ENCODE data around the gene SH3BP1.

GRCh38 chr22:37638391-37639069, 939 bp upstream of the SH3BP1 start:
- TF ChIP-seq CTCF (conservative IDR thresholded peaks at IDR 0.05 in 1 of 2, IDR thresholded peaks at IDR 0.05 in 1 of 2; ENCODE audit: low read depth in 1 of 2, low read length in 2 of 2) = no peak
- TF ChIP-seq EZH2 (IDR thresholded peaks at IDR 0.05; ENCODE audit: low read length, missing control alignments) = no peak
